GM12878 (cell line): ENCODE data around the gene ARHGAP27. TPM values are rescaled to one million over a fixed set of nuclear protein-coding genes. Genes with fewer than 3 reads are reported as not detected.

ENCODE experiments used
- ATAC-seq: fragments of 200-7000 bp; cut with Tn5 transposase; 3 replicates; pipeline ENCODE4 v1.9.1; 2020; ENCODE audit warnings: mild to moderate bottlenecking, moderate library complexity
- BruUV-seq: library from RNA; stranded (reverse); fragments of 400-500 nt; replicated peaks from 2 replicates; lab custom pipeline; 2021; lab: Mats Ljungman, UMichigan
- CTCF ChIA-PET: fragments of 300-600 bp; sonication (Branson Sonifier 250); formaldehyde crosslinking; extraction: SDS; loops from one replicate; lab custom pipeline; 2021; ENCODE audit warnings: inconsistent platforms; lab: Yijun Ruan, JAX
- POLR2A ChIA-PET: fragments of 350-600 bp; formaldehyde crosslinking; extraction: SDS; loops from one replicate; lab custom pipeline; 2021; ENCODE audit warnings: inconsistent platforms; lab: Charles Lee
- RAD21 ChIA-PET: fragments of 300-600 bp; sonication (Branson Sonifier 250); formaldehyde crosslinking; loops from one replicate; lab custom pipeline; 2023; ENCODE audit warnings: antibody characterized with exemption; ENCODE audit not compliant: unreplicated experiment; lab: Charles Lee
- SMC1A ChIA-PET: fragments of 300-600 bp; sonication (Branson Sonifier 250); formaldehyde crosslinking; loops from one replicate; lab custom pipeline; 2023; ENCODE audit not compliant: unreplicated experiment, uncharacterized antibody; lab: Charles Lee
- DNase-seq: peaks from one replicate; pipeline ENCODE4 v3.0.0-alpha.2; 2011; ENCODE audit warnings: low read depth, low spot score
- FAIRE-seq: peaks from 3 replicates; lab custom pipeline; 2011; peaks lifted over from hg19 to GRCh38; lab: Jason Lieb, UNC
- H2AFZ ChIP-seq: 2 replicates; pipeline ENCODE4 v1.6.0; 2011; ENCODE audit warnings: low read depth, low read length, control low read depth; ENCODE audit not compliant: control insufficient read depth
- H3K27ac ChIP-seq: 2 replicates; pipeline ENCODE4 v1.5.1; 2011; ENCODE audit warnings: control low read depth; ENCODE audit not compliant: control insufficient read depth, insufficient read depth
- H3K27me3 ChIP-seq, 2 experiments: replicated peaks in 1 of 2; 2 replicates each; pipeline versions ENCODE4 v1.6.0 to v1.6.1; 2011; ENCODE audit warnings: low read length in 1 of 2; ENCODE audit not compliant: control insufficient read depth in 2 of 2, insufficient read depth in 2 of 2
- H3K36me3 ChIP-seq, 2 experiments: 2 replicates each; pipeline ENCODE4 v1.5.1; 2011; ENCODE audit warnings: low read length in 1 of 2; ENCODE audit not compliant: control insufficient read depth in 2 of 2, insufficient read depth in 2 of 2
- H3K4me1 ChIP-seq: 2 replicates; pipeline ENCODE4 v1.6.1; 2011; ENCODE audit warnings: mild to moderate bottlenecking, low read length, moderate library complexity, mixed read lengths; ENCODE audit not compliant: control insufficient read depth, insufficient read depth
- H3K4me2 ChIP-seq: 2 replicates; pipeline ENCODE4 v1.6.0; 2011; ENCODE audit warnings: control low read depth; ENCODE audit not compliant: control insufficient read depth, insufficient read depth
- H3K4me3 ChIP-seq: fragments of 200-600 bp; sonication (generic); 2 replicates; pipeline ENCODE4 v1.5.1; 2016
- H3K79me2 ChIP-seq: 2 replicates; pipeline ENCODE4 v1.6.0; 2011; ENCODE audit warnings: low read length; ENCODE audit not compliant: control insufficient read depth, insufficient read depth
- H3K9ac ChIP-seq: 2 replicates; pipeline ENCODE4 v1.8.0; 2011; ENCODE audit warnings: low read length, control low read depth, mixed read lengths; ENCODE audit not compliant: control insufficient read depth, insufficient read depth
- H3K9me3 ChIP-seq: replicated peaks from 3 replicates; pipeline ENCODE4 v1.5.1; 2011; ENCODE audit warnings: mild to moderate bottlenecking, low read length; ENCODE audit not compliant: control insufficient read depth, insufficient read depth
- H4K20me1 ChIP-seq: 2 replicates; pipeline ENCODE4 v1.6.0; 2011; ENCODE audit not compliant: control insufficient read depth, insufficient read depth
- ATF2 ChIP-seq: IDR thresholded peaks from 2 replicates; pipeline ENCODE4 v1.6.1; 2012; ENCODE audit warnings: low read length, inconsistent platforms
- ATF3 ChIP-seq: IDR thresholded peaks from 2 replicates; pipeline ENCODE4 v1.6.1; 2011; ENCODE audit warnings: low read depth, mild to moderate bottlenecking, low read length, moderate library complexity, borderline replicate concordance; ENCODE audit errors: extremely low read depth
- BCLAF1 ChIP-seq: fragments of 450-650 bp; IDR thresholded peaks from 2 replicates; pipeline ENCODE4 v1.6.1; 2017; ENCODE audit warnings: antibody characterized with exemption, mild to moderate bottlenecking, moderate library complexity
- CBX5 ChIP-seq: sonication (generic); IDR thresholded peaks from 2 replicates; pipeline ENCODE4 v1.6.1; 2016; ENCODE audit warnings: low read depth, moderate library complexity, mild to moderate bottlenecking, inconsistent platforms
- CHD1 ChIP-seq: IDR thresholded peaks from 2 replicates; pipeline ENCODE4 v1.6.1; 2012; ENCODE audit warnings: low read depth, low read length, improper control_type of control experiment
- CHD2 ChIP-seq: IDR thresholded peaks from 2 replicates; pipeline ENCODE4 v1.6.1; 2011; ENCODE audit warnings: low read depth, low read length, improper control_type of control experiment, borderline replicate concordance
- CREM ChIP-seq: IDR thresholded peaks from 2 replicates; pipeline ENCODE4 v1.6.1; 2014; ENCODE audit warnings: antibody characterized with exemption, low read depth
- EED ChIP-seq: sonication (generic); IDR thresholded peaks from 2 replicates; pipeline ENCODE4 v1.6.1; 2016; ENCODE audit warnings: antibody characterized with exemption, low read depth
- HCFC1 ChIP-seq: fragments of 150-350 bp; IDR thresholded peaks from 2 replicates; pipeline ENCODE4 v1.6.1; 2014; ENCODE audit warnings: low read length
- IKZF2 ChIP-seq, 2 experiments: fragments of 450-650 bp; IDR thresholded peaks; 2 replicates each; pipeline ENCODE4 v1.6.1; 2017; ENCODE audit warnings: mild to moderate bottlenecking in 2 of 2, moderate library complexity in 2 of 2
- KAT2A ChIP-seq: conservative IDR thresholded peaks from 2 replicates; pipeline ENCODE4 v1.6.1; 2011; ENCODE audit warnings: low read depth, low read length; ENCODE audit not compliant: control insufficient read depth
- MTA2 ChIP-seq: fragments of 450-650 bp; IDR thresholded peaks from 2 replicates; pipeline ENCODE4 v1.6.1; 2016; ENCODE audit warnings: low read depth, mild to moderate bottlenecking, moderate library complexity
- PKNOX1 ChIP-seq: fragments of 450-650 bp; IDR thresholded peaks from 2 replicates; pipeline ENCODE4 v1.6.1; 2016; ENCODE audit warnings: mild to moderate bottlenecking
- POU2F2 ChIP-seq: IDR thresholded peaks from 3 replicates; pipeline ENCODE4 v1.6.1; 2011; ENCODE audit warnings: low read depth, mild to moderate bottlenecking, low read length, borderline replicate concordance
- SMAD5 ChIP-seq: IDR thresholded peaks from 2 replicates; pipeline ENCODE4 v1.6.1; 2016; ENCODE audit warnings: antibody characterized with exemption, low read depth
- SRF ChIP-seq, 2 experiments: IDR thresholded peaks; 2 replicates each; pipeline ENCODE4 v1.6.1; 2011; ENCODE audit warnings: low read depth in 2 of 2, low read length in 2 of 2, mild to moderate bottlenecking in 1 of 2, moderate library complexity in 1 of 2
- STAT3 ChIP-seq: IDR thresholded peaks from 2 replicates; pipeline ENCODE4 v1.6.1; 2011; ENCODE audit warnings: low read depth, low read length, improper control_type of control experiment
- ZNF24 ChIP-seq: fragments of 450-650 bp; IDR thresholded peaks from 2 replicates; pipeline ENCODE4 v1.6.1; 2017; ENCODE audit warnings: antibody characterized with exemption, mild to moderate bottlenecking
- WGBS: methylation state at CpG from one replicate; pipeline ENCODE4 v1.1.6; 2016; ENCODE audit warnings: low lambda C conversion rate; ENCODE audit not compliant: insufficient replicate concordance, insufficient coverage; ENCODE audit errors: missing lambda C conversion rate; 5-methylcytosine and 5-hydroxymethylcytosine counted together
- in situ Hi-C: fragments of 300-500 bp; cut with MboI; formaldehyde crosslinking; loops from 9 replicates; pipeline ENCODE4 v1.14.3; 2018; ENCODE audit warnings: mixed read lengths
- intact Hi-C: fragments of 100-400 bp; cut with micrococcal nuclease; formaldehyde crosslinking; loops from one replicate; pipeline ENCODE4 v1.14.2; 2022; ENCODE audit not compliant: unreplicated experiment
- polyA plus RNA-seq, 11 experiments: library from polyadenylated mRNA; depleted of rRNA in 4 of 11; unstranded in 6 of 11; stranded (reverse) in 5 of 11; fragments of >200 nt; fragmentation: Nextera tagmentation in 4 of 11; fragmentation: Illumina TruSeq in 1 of 11; extraction: Ambion mirVana in 4 of 11; extraction: Trizol in 1 of 11; gene quantifications; 1 replicate in 1 of 11; 2 replicates in 10 of 11; pipeline versions ENCODE4 v1.2.1 to v1.2.3, GENCODE V29; 2011 to 2016; ENCODE audit warnings: inconsistent platforms in 2 of 11, missing spikeins in 2 of 11, low read depth in 1 of 11
- total RNA-seq, 4 experiments: library from RNA; depleted of rRNA in 3 of 4; stranded (reverse); fragments of >200 nt in 3 of 4; fragmentation: Illumina TruSeq in 1 of 4; extraction: Trizol in 1 of 4; gene quantifications; 2 replicates each; pipeline versions ENCODE4 v1.2.1 to v1.2.3, GENCODE V29; 2013 to 2021

Gene ARHGAP27
- total and polyA plus RNA-seq, 10 of the 15 experiments (the other 5 are each of a cell fraction or from before 2014, with no cell fraction given) = 0.64 to 45.7 (median 17.7) TPM

GRCh38 chr17:45353043-45353442 lies 79.6 kb downstream of the ARHGAP27 start:
- H3K9me3 ChIP-seq = peaks cover 5% of the 10 kb centered on the region
- in situ Hi-C loops (no loop called here), intact Hi-C loops (no loop called here)
- no peak overlapping the region for H3K4me3 ChIP-seq
- SMC1A ChIA-PET = interaction anchor here (1.0 kb wide), 1 partner anchor 31 kb away, joined by 3 read pairs; no protein-coding TSS in a partner anchor
- H3K27me3 ChIP-seq = no peaks in the 10 kb centered on the region
- peak; percentile 79 for DNase-seq
- H3K4me2 ChIP-seq = 0 out of 2 replicates have a peak overlapping the region, but pooled peaks have one; percentile 33
- no peak for FAIRE-seq
- H3K36me3 ChIP-seq = no peaks in the 10 kb centered on the region
- RAD21 ChIA-PET = no interaction called here
- H4K20me1 ChIP-seq = no peaks in the 10 kb centered on the region
- no peak overlapping the region for H3K9ac ChIP-seq
- peaks cover 24% of the 10 kb centered on the region for H3K4me1 ChIP-seq
- ATAC-seq = peak; percentile 71
- POLR2A ChIA-PET = no interaction called here
- CTCF ChIA-PET = no interaction called here
- no TSS peak for BruUV-seq
- H3K79me2 ChIP-seq = no peaks in the 10 kb centered on the region
- no peak overlapping the region for H2AFZ ChIP-seq
- H3K27ac ChIP-seq = no peak overlapping the region
- WGBS = 7% methylated on average over 4 of the region's 4 CpGs
- no peak for TF ChIP-seq CBX5
- no peak for TF ChIP-seq STAT3
- TF ChIP-seq KAT2A = no peak
- TF ChIP-seq BCLAF1 = no peak
- peak; percentile 95 for TF ChIP-seq EED
- no peak for TF ChIP-seq SMAD5
- peak; percentile 80; the same call in 1 of the 2 replicates for TF ChIP-seq CREM
- no peak for TF ChIP-seq HCFC1
- TF ChIP-seq CHD1 = no peak
- TF ChIP-seq CHD2 = no peak
- TF ChIP-seq IKZF2 (IDR thresholded peaks at IDR 0.05) = peak; percentile 94 to 95
- peak; percentile 86 for TF ChIP-seq MTA2
- no peak for TF ChIP-seq ZNF24
- TF ChIP-seq POU2F2 = no peak
- peak; percentile 62; the same call in 1 of the 2 replicates for TF ChIP-seq ATF2
- TF ChIP-seq SRF (IDR thresholded peaks at IDR 0.05; ENCODE audit: low read depth in 2 of 2, low read length in 2 of 2) = no peak
- TF ChIP-seq ATF3 = peak; percentile 58; the same call in 1 of the 2 replicates
- no peak for TF ChIP-seq PKNOX1
